Neural cell (in vitro differentiated cells): ENCODE data around the gene CAPN15. TPM values are rescaled to one million over a fixed set of nuclear protein-coding genes. Genes with fewer than 3 reads are reported as not detected.
A peak's percentile ranks its signal among the peaks of the same experiment; 100 is the strongest.

Experiments used
- H2AFZ ChIP-seq: fragments of 200-600, 300-800 bp; sonication (generic), shearing (Covaris generic); 2 replicates; pipeline ENCODE4 v1.6.0; 2014; ENCODE audit warnings: low read depth, mild to moderate bottlenecking, antibody characterized with exemption, low read length, moderate library complexity
- H3F3A ChIP-seq: fragments of 200-600 bp; shearing (Covaris generic); 2 replicates; pipeline ENCODE4 v1.6.1; 2016; ENCODE audit warnings: mild to moderate bottlenecking, moderate library complexity, mixed read lengths, antibody characterized with exemption, low read length; ENCODE audit not compliant: insufficient read depth, poor library complexity, severe bottlenecking
- H3K27ac ChIP-seq: fragments of 200-600, 300-800 bp; sonication (generic), shearing (Covaris generic); 2 replicates; pipeline ENCODE4 v1.5.1; 2014; ENCODE audit warnings: mild to moderate bottlenecking, low read length, moderate library complexity
- H3K27me3 ChIP-seq: fragments of 300-800, 200-600 bp; sonication (generic), shearing (Covaris generic); 2 replicates; pipeline ENCODE4 v1.6.0; 2014; ENCODE audit warnings: mild to moderate bottlenecking, low read depth, low read length, moderate library complexity; ENCODE audit not compliant: insufficient read depth
- H3K36me3 ChIP-seq: fragments of 300-800, 200-600 bp; sonication (generic), shearing (Covaris generic); 2 replicates; pipeline ENCODE4 v1.5.1; 2014; ENCODE audit warnings: mild to moderate bottlenecking, antibody characterized with exemption, low read length, moderate library complexity; ENCODE audit not compliant: insufficient read depth
- H3K4me2 ChIP-seq: fragments of 300-800, 200-600 bp; sonication (generic), shearing (Covaris generic); 2 replicates; pipeline ENCODE4 v1.6.0; 2014; ENCODE audit warnings: mild to moderate bottlenecking, low read length
- H3K4me3 ChIP-seq: fragments of 300-800, 200-600 bp; sonication (generic), shearing (Covaris generic); 2 replicates; pipeline ENCODE4 v1.5.1; 2014; ENCODE audit warnings: mild to moderate bottlenecking, low read length, moderate library complexity
- H3K79me2 ChIP-seq: fragments of 200-600 bp; shearing (Covaris generic); replicated peaks from 2 replicates; pipeline ENCODE4 v1.6.0; 2014; ENCODE audit warnings: mild to moderate bottlenecking, low read length, moderate library complexity; ENCODE audit not compliant: insufficient read depth
- H3K9ac ChIP-seq: fragments of 300-800, 200-600 bp; sonication (generic), shearing (Covaris generic); 2 replicates; pipeline ENCODE4 v1.6.1; 2016; ENCODE audit warnings: mild to moderate bottlenecking, low read length, mixed read lengths
- H3K9me2 ChIP-seq: fragments of 200-600 bp; shearing (Covaris generic); 2 replicates; pipeline ENCODE4 v1.6.1; 2016; ENCODE audit warnings: mild to moderate bottlenecking, low read length, mixed read lengths; ENCODE audit not compliant: insufficient read depth
- H3K9me3 ChIP-seq: fragments of 200-600, 300-800 bp; sonication (generic), shearing (Covaris generic); 2 replicates; pipeline ENCODE4 v1.6.1; 2016; ENCODE audit warnings: mild to moderate bottlenecking, mixed run types, low read length, moderate library complexity, mixed read lengths
- H4K20me1 ChIP-seq: fragments of 200-600 bp; shearing (Covaris generic); 2 replicates; pipeline ENCODE4 v1.6.1; 2016; ENCODE audit warnings: mild to moderate bottlenecking, mixed run types; ENCODE audit not compliant: insufficient read depth
- CTCF ChIP-seq: fragments of 450-650 bp; IDR thresholded peaks from 2 replicates; pipeline ENCODE4 v1.5.1; 2014; ENCODE audit warnings: antibody characterized with exemption, mild to moderate bottlenecking, moderate library complexity; ENCODE audit not compliant: poor library complexity, severe bottlenecking
- EP300 ChIP-seq: fragments of 450-650 bp; conservative IDR thresholded peaks from 2 replicates; pipeline ENCODE4 v1.6.1; 2014; ENCODE audit warnings: antibody characterized with exemption, mild to moderate bottlenecking, moderate library complexity; ENCODE audit not compliant: poor library complexity, severe bottlenecking
- EZH2 ChIP-seq: fragments of 200-600, 300-800 bp; shearing (Covaris generic), sonication (generic); IDR thresholded peaks from 2 replicates; pipeline ENCODE4 v1.6.1; 2014; ENCODE audit warnings: antibody characterized with exemption, low read length, borderline replicate concordance, mild to moderate bottlenecking; ENCODE audit not compliant: insufficient read depth, poor library complexity, severe bottlenecking
- MXI1 ChIP-seq: fragments of 450-650 bp; conservative IDR thresholded peaks from 2 replicates; pipeline ENCODE4 v1.6.1; 2014; ENCODE audit warnings: antibody characterized with exemption, mild to moderate bottlenecking; ENCODE audit not compliant: poor library complexity, severe bottlenecking
- POLR2AphosphoS5 ChIP-seq: IDR thresholded peaks from 2 replicates; pipeline ENCODE4 v1.6.1; 2012
- RAD21 ChIP-seq: fragments of 450-650 bp; conservative IDR thresholded peaks from 2 replicates; pipeline ENCODE4 v1.6.1; 2014; ENCODE audit warnings: antibody characterized with exemption, mild to moderate bottlenecking, moderate library complexity
- REST ChIP-seq: IDR thresholded peaks from 2 replicates; pipeline ENCODE4 v1.6.1; 2012; ENCODE audit warnings: borderline replicate concordance
- SMC3 ChIP-seq: fragments of 450-650 bp; conservative IDR thresholded peaks from 2 replicates; pipeline ENCODE4 v1.6.1; 2014; ENCODE audit warnings: antibody characterized with exemption, mild to moderate bottlenecking, moderate library complexity; ENCODE audit not compliant: poor library complexity
- TAF1 ChIP-seq: IDR thresholded peaks from 2 replicates; pipeline ENCODE4 v1.6.1; 2012; ENCODE audit warnings: low read depth
- polyA plus RNA-seq: library from polyadenylated mRNA; depleted of rRNA; stranded (reverse); fragments of >200 nt; gene quantifications from 2 replicates; pipeline ENCODE4 v1.2.3, GENCODE V29; 2014

The CAPN15 gene
- polyA plus RNA-seq, 1 donor from 2014 or later = 11.5 TPM

DNA sequence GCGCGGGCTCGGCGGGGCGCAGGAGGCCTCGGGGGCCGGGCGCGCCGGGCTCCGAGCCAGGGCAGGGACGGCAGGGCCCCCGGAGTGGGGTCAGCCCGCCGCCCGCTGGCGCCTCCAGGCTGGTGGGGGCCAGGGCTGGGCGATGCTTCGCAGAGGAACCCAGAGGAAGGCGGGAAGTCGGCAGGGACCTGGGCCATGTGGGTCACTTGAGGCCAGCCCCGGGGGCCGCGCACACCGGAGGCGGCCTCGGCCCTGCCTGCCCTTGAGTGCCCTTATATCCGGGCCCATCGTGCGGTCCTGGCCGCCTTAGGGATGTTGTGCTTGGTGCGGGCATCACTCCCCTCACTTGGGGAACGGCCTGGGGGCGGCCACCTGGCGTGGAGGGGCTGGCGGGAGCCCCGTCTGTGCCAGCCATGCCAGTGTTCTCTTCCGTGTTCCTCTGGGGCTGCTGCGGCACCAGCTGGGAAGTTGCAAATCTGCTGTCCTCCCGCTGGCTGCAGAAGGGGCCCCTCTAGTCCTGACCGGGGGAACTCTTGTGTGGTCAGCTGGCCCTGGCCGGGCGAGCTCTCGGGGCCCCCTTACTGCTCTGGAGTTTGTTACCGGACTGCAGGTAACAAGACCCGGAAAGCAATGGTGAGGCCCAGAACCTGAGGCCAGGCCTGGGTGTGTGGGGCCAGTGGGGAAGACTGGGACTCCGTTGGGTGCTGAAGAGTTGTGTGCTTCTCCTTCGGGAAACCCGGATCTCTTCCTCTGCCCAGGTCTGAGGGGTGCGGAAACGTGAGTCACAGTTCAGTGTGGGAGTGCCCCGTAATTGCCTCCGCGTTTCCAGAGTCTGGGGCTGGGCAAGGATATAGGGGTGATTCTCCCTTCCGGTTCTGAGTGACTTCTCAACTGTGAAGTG, 849 bp downstream of the CAPN15 start:
- Histone ChIP-seq H2AFZ (no peak overlapping the region), H3K27me3 (no peaks in the 10 kb centered on the region), H3F3A (no peaks in the 10 kb centered on the region), H3K9ac (peak overlapping the region; percentile 72), H3K4me3 (peak overlapping the region; percentile 89), H4K20me1 (no peaks in the 10 kb centered on the region), H3K4me2 (peak overlapping the region; percentile 72), H3K27ac (no peak overlapping the region), H3K9me2 (no peaks in the 10 kb centered on the region), H3K36me3 (no peaks in the 10 kb centered on the region), H3K9me3 (no peaks in the 10 kb centered on the region), H3K79me2 (peaks cover 16% of the 10 kb centered on the region)
- peak; percentile 40 for TF ChIP-seq MXI1
- TF ChIP-seq POLR2AphosphoS5 = no peak
- no peak for TF ChIP-seq EP300

- H4K20me1 ChIP-seq = no peaks in the 10 kb centered on the region
- H2AFZ ChIP-seq = no peak overlapping the region
- no peak overlapping the region for H3K27ac ChIP-seq
- no peaks in the 10 kb centered on the region for H3K9me3 ChIP-seq
- no peaks in the 10 kb centered on the region for H3K9me2 ChIP-seq
- peaks cover 16% of the 10 kb centered on the region for H3K79me2 ChIP-seq
- H3K4me3 ChIP-seq = peak overlapping the region; percentile 89
- H3K36me3 ChIP-seq = no peaks in the 10 kb centered on the region
- H3K4me2 ChIP-seq = peak overlapping the region; percentile 72
- TF ChIP-seq EP300 = no peak
- TF ChIP-seq SMC3 = no peak
- no peak for TF ChIP-seq MXI1
- TF ChIP-seq RAD21 = no peak
- TF ChIP-seq CTCF = no peak
- TF ChIP-seq TAF1 = no peak
- no peak for TF ChIP-seq REST
- TF ChIP-seq EZH2 = no peak
- TF ChIP-seq POLR2AphosphoS5 = no peak
- H3K9ac ChIP-seq = peak overlapping the region; percentile 72
- no peaks in the 10 kb centered on the region for H3F3A ChIP-seq
- no peaks in the 10 kb centered on the region for H3K27me3 ChIP-seq
Observed at GRCh38 chr16:529012-529575, 1.6 kb downstream of the CAPN15 start.
